Body of pancreas (tissue), 4 donors: Measurements from ENCODE around the gene HAPLN2.

Experiments used
- CTCF ChIP-seq, 7 experiments: fragments of 450-650 bp in 4 of 7; fragments of 200-600 bp in 3 of 7; sonication (generic) in 3 of 7; IDR thresholded peaks; one replicate each; pipeline ENCODE4 v1.5.1; 2016 to 2019; ENCODE audit warnings: antibody characterized with exemption in 7 of 7
- POLR2A ChIP-seq, 3 donors: fragments of 450-650 bp; IDR thresholded peaks; one replicate each; pipeline ENCODE4 v1.6.1; 2016; ENCODE audit warnings: antibody characterized with exemption in 3 of 3, mild to moderate bottlenecking in 2 of 3

DNA sequence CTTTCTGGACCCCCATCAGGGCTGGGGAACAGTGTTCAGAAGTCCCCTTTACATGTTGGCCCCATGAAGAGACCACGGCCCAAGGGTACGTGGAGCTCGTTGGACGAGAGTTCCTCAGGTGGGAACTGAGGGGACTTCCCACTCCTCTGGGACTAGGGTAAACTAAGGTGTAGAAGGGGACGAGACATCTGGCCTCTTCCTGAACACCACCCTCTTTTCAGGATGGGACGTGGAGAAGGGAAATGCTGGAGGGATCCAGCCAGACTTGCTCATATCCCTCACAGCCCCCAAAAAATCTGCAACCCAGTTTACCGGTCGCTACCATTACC, 25.6 kb upstream of the HAPLN2 start:
- no peak for TF ChIP-seq CTCF (IDR thresholded peaks at IDR 0.05)
- TF ChIP-seq POLR2A (IDR thresholded peaks at IDR 0.05) = no peak
